Neural crest cell (in vitro differentiated cells): Measurements from ENCODE around the gene TXNDC5. TPM values are rescaled to one million over a fixed set of nuclear protein-coding genes. Genes with fewer than 3 reads are reported as not detected.

Source experiments
- DNase-seq: peaks from one replicate; pipeline ENCODE4 v3.0.0; 2021; ENCODE audit warnings: low read depth, mixed read lengths, low spot score
- H3K27ac Mint-ChIP-seq: one replicate; pipeline ENCODE4 v1.8.0; 2021; ENCODE audit warnings: mild to moderate bottlenecking, mixed read lengths; ENCODE audit not compliant: unreplicated experiment
- H3K27me3 Mint-ChIP-seq: 2 replicates; pipeline ENCODE4 v1.8.0; 2021; ENCODE audit warnings: low read depth, mild to moderate bottlenecking, mixed read lengths
- H3K36me3 Mint-ChIP-seq: 2 replicates; pipeline ENCODE4 v1.8.0; 2021; ENCODE audit warnings: low read depth, mild to moderate bottlenecking, mixed read lengths
- H3K4me1 Mint-ChIP-seq: 2 replicates; pipeline ENCODE4 v1.8.0; 2021; ENCODE audit warnings: mixed read lengths
- H3K4me3 Mint-ChIP-seq: one replicate; pipeline ENCODE4 v1.8.0; 2021; ENCODE audit warnings: mild to moderate bottlenecking, mixed read lengths
- H3K9me3 Mint-ChIP-seq: 2 replicates; pipeline ENCODE4 v1.8.0; 2021; ENCODE audit warnings: mixed read lengths
- total RNA-seq: library from RNA; stranded (reverse); gene quantifications from 2 replicates; pipeline ENCODE4 v1.2.1, GENCODE V29; 2021
- TF ChIP-seq, protein P1 (sequence below): fragments of 200-600 bp; sonication (generic); conservative IDR thresholded peaks from 2 replicates; pipeline ENCODE4 v1.5.0; 2021; ENCODE audit warnings: antibody characterized with exemption, mild to moderate bottlenecking

TXNDC5 gene
- total RNA-seq, 1 donor from 2014 or later, result 104 TPM

DNA sequence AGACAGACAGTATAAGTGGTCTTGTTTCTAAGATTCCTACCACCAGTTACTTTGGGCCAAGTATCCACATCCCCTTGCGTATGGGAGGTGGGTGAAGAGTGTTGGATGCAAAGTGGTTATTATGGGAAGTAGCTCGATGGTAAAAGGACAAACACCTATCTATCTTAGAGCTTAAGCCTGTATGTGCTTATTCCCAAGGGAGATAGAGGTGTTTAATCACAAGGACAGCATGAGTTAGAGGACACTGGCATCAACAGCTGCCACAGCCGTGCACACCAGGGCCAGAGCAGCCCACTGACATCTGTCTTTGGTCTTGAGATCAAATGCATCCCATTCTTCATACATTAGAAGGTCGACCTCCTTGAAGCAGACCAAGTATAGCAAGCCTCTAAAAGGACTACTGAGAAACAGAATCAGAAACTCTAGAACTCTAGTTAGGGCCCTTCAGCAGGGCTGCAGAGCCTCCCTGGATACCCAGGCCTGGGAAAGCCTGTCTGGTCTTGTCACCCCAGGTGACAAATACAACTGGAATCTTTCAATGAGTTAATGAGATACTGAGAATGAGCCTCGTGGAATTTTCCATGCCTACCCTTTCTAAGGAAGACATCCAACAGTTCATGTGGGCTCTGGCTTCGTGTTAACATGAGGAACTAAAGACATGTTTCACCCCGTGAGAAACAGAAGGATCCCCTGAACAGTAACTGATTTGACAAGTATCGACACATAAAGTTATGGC, 28.7 kb downstream of the TXNDC5 start:
- no peaks in the 10 kb centered on the region for H3K27me3 Mint-ChIP-seq
- H3K27ac Mint-ChIP-seq, result no peak overlapping the region
- TF ChIP-seq, protein P1, sequence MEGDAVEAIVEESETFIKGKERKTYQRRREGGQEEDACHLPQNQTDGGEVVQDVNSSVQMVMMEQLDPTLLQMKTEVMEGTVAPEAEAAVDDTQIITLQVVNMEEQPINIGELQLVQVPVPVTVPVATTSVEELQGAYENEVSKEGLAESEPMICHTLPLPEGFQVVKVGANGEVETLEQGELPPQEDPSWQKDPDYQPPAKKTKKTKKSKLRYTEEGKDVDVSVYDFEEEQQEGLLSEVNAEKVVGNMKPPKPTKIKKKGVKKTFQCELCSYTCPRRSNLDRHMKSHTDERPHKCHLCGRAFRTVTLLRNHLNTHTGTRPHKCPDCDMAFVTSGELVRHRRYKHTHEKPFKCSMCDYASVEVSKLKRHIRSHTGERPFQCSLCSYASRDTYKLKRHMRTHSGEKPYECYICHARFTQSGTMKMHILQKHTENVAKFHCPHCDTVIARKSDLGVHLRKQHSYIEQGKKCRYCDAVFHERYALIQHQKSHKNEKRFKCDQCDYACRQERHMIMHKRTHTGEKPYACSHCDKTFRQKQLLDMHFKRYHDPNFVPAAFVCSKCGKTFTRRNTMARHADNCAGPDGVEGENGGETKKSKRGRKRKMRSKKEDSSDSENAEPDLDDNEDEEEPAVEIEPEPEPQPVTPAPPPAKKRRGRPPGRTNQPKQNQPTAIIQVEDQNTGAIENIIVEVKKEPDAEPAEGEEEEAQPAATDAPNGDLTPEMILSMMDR, result no peak
- no peaks in the 10 kb centered on the region for H3K9me3 Mint-ChIP-seq
- H3K4me1 Mint-ChIP-seq, result no peaks in the 10 kb centered on the region
- no peak overlapping the region for H3K4me3 Mint-ChIP-seq
- peaks cover 32% of the 10 kb centered on the region for H3K36me3 Mint-ChIP-seq
- DNase-seq, result no peak

GRCh38 chr6:7880718-7881107, 29.9 kb downstream of the TXNDC5 start:
- Mint-ChIP-seq H3K27ac (no peak overlapping the region), H3K27me3 (no peaks in the 10 kb centered on the region), H3K36me3 (peaks cover 32% of the 10 kb centered on the region), H3K4me1 (no peaks in the 10 kb centered on the region), H3K4me3 (no peak overlapping the region), H3K9me3 (no peaks in the 10 kb centered on the region)
- DNase-seq, result no peak
- TF ChIP-seq, protein P1, result no peak

DNA sequence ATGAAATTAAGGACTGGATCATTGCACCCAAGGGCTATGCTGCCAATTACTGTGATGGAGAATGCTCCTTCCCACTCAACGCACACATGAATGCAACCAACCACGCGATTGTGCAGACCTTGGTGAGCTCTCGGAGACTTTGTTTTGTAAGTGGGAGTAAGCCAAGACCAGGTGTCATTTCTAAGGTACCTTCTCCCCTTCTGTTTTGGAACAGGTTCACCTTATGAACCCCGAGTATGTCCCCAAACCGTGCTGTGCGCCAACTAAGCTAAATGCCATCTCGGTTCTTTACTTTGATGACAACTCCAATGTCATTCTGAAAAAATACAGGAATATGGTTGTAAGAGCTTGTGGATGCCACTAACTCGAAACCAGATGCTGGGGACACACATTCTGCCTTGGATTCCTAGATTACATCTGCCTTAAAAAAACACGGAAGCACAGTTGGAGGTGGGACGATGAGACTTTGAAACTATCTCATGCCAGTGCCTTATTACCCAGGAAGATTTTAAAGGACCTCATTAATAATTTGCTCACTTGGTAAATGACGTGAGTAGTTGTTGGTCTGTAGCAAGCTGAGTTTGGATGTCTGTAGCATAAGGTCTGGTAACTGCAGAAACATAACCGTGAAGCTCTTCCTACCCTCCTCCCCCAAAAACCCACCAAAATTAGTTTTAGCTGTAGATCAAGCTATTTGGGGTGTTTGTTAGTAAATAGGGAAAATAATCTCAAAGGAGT, 30.4 kb downstream of the TXNDC5 start:
- H3K9me3 Mint-ChIP-seq, result no peaks in the 10 kb centered on the region
- no peak overlapping the region for H3K4me3 Mint-ChIP-seq
- DNase-seq, result no peak
- H3K4me1 Mint-ChIP-seq, result no peaks in the 10 kb centered on the region
- TF ChIP-seq, protein P1, result no peak
- no peaks in the 10 kb centered on the region for H3K27me3 Mint-ChIP-seq
- no peak overlapping the region for H3K27ac Mint-ChIP-seq
- H3K36me3 Mint-ChIP-seq, result peaks cover 30% of the 10 kb centered on the region

DNA sequence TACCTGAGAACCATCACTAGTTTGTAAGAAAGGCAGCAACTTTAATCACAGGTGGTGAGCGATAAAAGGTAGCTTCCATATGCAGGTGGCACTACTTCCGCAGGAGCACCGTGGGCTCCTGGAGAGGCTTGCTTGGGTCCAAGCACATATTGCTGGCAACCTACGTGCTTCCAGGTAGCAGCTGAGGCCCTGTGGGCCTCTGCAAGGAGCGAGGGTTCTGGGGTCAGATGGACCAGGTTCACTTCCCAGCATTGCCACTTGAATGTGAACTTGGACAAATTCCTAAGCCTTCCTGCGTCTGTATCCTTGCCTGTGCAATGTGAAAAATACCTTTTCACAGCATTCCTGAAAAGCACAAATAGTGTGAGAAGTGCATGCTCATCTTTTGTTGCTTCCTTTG, 31.0 kb downstream of the TXNDC5 start:
- H3K4me3 Mint-ChIP-seq, result no peak overlapping the region
- TF ChIP-seq, protein P1, result no peak
- H3K4me1 Mint-ChIP-seq, result no peaks in the 10 kb centered on the region
- DNase-seq, result no peak
- peaks cover 25% of the 10 kb centered on the region for H3K36me3 Mint-ChIP-seq
- H3K27ac Mint-ChIP-seq, result no peak overlapping the region
- H3K9me3 Mint-ChIP-seq, result no peaks in the 10 kb centered on the region
- no peaks in the 10 kb centered on the region for H3K27me3 Mint-ChIP-seq

- Mint-ChIP-seq H3K27ac (no peak overlapping the region), H3K9me3 (no peaks in the 10 kb centered on the region), H3K27me3 (no peaks in the 10 kb centered on the region), H3K4me3 (no peak overlapping the region), H3K4me1 (no peaks in the 10 kb centered on the region), H3K36me3 (peaks cover 20% of the 10 kb centered on the region)
- DNase-seq, result no peak
- TF ChIP-seq, protein P1, result no peak
Measured at GRCh38 chr6:7879043-7879442, 31.5 kb downstream of the TXNDC5 start.
